HG03521 (cell line): ENCODE results near the gene ROBO1.

ENCODE experiments used
- ATAC-seq: cut with Tn5 transposase; IDR thresholded peaks from one replicate; pipeline ENCODE4 v1.9.1; 2021; ENCODE audit warnings: mild to moderate bottlenecking, moderate library complexity; ENCODE audit not compliant: unreplicated experiment

Gene ROBO1

DNA sequence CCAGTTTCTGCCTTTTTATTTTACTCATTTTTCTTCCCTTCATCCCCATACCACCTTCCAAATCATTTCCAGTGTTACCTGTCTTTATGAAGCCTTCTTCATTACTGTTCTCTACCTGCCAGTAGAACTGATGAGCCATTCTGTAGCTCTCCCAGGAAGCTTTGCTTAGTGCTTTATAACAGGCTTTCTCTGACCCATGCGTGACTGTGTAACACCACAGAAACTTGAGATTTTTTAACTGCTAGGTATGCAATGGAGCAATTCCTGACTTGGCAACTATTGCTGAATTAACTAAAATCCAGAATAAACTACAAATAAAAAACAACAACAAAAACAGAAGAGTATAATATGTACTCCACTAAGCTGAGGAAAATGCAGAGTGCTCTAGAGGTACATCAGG is 289.2 kb downstream of the ROBO1 start:
- no peak for ATAC-seq

DNA sequence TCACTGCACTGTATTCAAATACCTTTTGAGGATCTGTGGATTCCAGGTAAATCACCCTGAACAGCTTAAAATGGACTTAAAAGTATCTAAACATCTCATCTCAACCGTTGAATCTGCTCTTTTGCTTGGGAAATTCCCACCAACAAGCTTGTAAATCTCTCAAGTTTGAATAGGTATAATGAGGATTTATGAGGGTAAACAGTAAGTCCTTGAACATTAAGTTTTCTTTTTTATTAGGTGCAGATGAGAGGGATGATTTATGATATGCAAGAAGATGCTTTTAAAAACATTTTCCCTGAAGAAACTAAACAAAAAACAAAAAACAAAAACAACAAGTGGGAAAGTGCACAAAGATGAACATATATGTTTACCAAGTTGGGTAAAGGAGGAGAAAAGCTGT is 290.6 kb downstream of the ROBO1 start:
- no peak for ATAC-seq

DNA sequence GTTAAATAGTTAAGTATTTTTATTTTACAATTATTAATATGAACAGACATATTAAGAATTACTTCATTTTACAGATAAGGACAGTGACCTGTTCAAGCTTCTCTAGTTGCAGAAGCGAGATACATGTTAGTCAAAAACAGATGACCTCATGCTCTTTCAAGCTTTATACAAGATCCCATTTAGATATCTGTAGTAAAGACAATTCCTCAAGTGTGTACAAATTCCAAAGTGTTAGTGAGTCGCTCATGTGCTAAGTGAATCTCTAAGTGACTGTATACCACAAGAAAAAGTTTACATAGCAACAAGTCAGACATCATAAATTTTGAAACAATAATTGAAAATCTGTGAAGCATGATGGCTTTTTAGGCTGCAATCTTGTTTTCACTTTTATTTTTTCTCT is 293.8 kb downstream of the ROBO1 start:
- ATAC-seq, result no peak

DNA sequence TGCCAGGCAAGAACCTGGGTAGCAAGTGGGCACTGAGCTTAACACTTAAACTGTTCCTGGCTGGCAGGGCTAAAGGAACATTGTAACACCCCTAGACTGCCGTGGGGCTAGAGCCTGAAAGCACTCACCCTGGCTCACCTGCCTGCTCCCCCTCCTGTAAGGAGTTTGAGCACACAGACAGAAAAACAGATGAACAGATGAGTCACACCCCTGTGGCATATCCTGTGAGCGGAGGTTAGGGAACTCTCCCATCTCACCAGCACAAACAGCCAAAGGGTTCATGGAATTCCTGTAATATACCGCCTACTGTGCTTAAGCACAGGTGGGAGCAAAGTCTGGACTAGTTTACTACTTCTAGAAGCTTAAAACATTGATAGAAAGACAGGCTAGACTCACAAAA is 300.1 kb downstream of the ROBO1 start:
- ATAC-seq, result no peak

DNA sequence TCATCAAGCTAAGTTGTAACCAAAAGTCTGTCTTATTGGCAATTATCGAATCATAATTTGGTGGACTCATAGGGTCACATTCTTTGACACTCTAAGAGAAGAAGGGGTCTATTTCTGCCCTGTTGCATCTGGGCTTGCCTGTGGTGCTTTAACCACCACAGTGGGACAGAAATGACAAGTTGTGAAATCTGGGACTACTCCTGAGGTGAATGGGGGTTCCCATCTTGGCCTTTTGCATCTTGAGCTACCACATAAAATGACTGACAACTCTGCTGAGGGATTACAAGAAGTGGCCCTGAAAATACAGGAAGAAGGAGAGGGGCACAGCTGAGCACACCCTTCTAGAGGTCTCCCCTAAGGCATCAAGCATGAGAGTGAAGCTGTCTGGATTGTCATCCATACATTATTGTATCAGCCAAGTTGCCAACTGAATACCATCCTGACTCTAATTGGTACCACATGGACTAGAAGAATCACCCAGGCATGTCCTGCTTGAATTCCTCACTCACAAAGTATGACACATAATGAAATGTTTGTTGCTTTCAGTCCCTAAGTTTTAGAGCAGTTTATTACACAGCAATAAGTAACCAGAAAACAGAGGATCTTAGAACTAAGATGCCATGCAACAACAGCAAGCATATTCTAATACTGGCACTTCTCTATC is 306.5 kb downstream of the ROBO1 start:
- no peak for ATAC-seq

DNA sequence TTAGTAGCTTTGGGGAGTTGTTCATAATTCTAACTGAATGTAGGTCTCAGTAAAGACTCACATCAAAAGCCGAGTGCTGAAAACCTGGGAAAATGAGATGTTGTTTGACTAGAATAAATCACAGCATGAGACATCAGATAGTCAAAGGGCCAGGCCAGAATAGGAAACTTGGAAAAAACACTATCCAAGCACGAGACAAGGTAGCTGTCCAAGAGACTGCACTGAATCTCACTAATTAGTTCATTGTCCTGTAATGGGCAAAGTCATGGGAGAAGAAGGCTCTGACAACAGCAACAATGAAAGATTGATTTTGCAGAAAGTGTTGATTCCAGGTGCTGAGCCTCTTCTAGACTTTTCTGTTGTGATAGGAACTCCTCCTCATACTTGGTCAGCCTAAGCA is 314.2 kb downstream of the ROBO1 start:
- ATAC-seq, result no peak

DNA sequence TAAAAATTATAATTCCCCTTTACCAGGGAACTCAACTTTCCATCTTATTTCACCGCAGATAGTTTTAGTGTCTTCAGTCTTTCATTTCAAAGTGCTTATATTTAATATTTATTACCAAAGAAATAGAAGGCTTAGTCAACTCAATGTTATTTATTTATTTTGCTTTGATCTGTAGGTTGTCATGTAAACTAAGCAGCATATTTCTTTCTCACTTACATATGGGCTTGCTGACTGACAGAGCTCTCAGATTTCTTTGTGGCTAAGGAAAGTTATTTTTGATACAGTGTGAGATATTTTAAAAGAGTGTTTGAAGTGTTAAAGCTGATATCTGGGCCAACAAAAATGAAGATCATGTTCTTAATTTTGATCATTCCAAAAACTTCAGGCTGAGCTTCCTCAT is 331.4 kb downstream of the ROBO1 start:
- ATAC-seq, result no peak

DNA sequence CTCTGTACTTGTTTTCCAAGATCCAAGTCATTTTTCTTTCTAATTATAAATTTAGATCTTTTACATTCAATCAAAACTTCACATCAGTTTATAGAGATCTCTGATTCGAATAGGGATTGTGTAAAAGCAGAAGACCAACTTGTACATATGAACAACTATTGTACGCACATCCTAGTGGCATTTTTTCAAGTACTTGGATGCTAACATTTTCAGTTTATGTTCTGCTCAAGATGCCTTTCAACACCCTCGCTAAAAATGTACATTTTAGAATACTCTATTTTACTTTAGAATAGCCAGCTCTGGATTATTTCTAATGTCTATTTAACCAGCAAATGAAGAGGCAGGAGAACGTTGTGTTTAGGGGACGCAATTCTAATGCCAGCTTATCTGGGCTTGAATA is 340.7 kb downstream of the ROBO1 start:
- ATAC-seq, result no peak

DNA sequence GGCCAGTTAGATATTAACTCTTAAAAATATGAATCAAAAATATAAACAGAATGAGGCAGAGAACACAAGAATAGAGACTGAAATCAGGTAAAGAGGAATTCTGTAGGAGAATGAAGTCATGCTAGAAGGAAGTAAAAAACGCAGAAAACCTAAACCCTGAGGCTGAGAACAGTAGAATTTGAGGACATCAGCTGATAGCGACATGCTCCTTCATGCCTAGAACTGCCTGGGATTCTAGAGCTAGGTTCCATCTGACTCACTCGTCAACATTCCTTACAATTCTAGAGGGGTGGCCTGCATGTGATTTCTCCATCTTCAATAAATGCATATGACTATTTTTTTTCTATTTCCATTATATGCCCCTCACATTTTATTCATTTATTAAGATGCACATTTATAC is 343.0 kb downstream of the ROBO1 start:
- ATAC-seq, result no peak

DNA sequence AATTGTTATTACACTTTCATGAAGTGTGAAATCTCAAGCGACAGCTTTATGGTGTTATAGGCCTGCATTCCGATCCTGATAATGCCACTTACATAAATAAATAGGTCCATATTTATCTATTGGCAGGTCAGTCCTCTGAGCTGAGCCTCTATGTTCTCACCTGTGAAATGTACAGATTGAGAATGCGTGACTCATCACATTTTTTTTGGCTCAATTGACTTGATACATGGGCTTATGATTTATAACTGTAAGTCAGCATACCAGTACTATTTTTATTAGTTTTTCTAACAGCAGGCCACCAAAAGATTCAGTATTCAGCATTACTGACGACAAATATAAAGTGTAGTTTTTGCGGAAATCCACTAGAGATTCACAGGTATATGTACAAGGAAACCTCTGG is 344.4 kb downstream of the ROBO1 start:
- no peak for ATAC-seq

DNA sequence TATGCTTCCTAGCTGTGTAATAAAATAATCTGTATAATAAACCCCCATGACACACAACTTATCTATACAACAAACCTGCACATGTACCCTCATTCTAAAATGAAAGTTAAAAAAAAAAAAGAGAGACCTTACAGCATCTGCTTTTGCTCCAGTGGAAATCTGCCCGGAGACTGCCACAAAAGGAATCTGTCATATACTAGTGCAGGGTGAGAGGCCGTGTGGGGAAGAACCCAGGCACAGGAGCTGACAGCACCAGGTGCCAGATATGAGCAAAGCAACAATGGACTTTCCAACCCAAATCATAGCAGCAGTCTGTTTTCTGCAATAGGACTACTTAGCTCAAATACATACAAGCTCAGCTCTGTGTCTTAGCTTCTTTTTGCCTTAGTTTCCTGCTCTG is 346.5 kb downstream of the ROBO1 start:
- ATAC-seq, result no peak

DNA sequence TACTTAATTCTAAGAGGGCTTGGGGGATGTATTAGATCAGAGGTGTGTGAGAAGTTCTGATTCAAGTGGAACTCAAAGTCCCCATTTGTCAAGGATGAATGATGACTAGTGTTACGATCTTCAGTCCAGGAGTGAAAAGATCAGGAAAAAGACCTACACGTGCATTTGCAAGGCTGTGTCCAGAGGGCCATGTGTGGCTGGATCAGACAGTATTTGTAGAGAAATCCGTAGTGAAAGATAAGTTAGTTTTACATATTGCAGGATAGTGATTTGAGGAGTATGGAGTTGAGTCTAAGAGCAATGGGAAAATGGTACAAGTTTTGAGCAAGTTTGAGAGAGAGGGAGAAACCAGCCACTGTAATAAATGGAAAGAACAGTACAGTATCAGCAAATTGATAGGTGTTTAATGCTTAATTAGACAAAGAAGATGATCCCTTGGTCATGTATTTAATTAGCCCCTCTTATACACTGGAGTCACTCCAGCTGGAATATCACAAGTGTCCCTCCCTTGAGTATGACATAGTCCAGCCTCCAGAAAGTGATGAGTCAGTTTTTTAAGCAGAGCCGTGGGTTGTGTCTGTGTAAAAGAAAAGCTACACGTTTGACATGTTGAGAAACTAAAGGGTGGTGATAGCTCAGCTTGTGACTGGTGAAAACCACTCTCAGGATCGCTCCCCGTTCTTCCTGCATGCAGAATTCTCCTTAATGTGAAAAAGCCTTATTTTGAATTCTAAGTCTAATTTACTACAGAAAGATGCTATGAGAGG is 348.8 kb downstream of the ROBO1 start:
- no peak for ATAC-seq

DNA sequence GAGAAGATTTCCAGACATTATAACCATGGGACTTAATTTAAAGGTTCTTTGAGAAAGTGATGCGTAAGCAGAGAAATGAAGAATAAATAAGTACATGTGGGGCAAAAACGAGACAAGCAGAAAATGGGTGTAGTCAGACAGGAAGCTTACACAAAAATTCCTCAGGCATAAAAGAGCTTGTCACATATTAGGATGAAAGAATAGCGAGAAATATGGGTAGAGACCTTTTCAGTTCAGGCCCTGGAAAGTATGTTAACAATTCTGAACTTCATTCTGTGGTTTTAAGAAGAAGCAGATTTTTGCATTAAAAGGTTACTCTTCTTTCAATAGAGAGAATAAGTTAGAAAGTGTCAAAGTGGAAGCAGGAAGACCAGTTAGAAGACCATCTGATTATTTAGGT is 352.4 kb downstream of the ROBO1 start:
- no peak for ATAC-seq

DNA sequence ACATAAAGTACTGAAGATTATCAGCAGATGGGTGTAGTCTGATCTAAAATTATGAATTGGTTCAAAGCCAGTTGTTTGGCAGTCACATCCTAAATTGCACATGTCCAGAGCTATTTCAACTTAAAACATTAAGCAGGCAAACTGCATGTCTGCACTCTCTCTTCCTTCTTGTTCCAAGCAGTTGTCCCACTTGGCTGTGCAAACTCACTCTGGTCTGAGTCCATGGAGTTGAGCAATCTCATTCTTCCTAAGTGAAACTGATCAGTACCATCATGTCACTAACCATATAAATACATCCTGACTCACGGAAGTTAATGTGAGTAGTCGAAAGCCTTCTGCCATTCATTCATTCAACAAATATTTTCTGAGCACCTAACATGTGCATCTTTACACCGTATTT is 353.0 kb downstream of the ROBO1 start:
- no peak for ATAC-seq

DNA sequence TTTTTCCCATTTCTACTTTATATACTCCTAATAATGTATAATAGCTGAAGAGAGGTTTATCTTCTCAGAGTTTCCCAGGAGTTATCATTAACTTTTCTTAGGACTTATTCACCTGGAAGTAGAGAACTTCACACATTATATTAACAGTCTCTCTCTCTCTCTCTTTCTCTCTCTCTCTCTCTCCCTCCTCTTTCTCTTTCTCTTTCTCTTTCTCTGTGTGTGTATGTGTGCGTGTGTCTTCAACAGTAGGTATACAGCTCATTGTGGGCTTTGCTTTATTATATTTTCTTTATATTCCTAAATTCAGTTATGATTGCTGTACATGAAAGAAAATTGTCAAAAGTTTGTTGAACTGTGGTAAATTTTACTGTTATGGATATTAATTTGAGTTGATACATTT is 353.8 kb downstream of the ROBO1 start:
- no peak for ATAC-seq

DNA sequence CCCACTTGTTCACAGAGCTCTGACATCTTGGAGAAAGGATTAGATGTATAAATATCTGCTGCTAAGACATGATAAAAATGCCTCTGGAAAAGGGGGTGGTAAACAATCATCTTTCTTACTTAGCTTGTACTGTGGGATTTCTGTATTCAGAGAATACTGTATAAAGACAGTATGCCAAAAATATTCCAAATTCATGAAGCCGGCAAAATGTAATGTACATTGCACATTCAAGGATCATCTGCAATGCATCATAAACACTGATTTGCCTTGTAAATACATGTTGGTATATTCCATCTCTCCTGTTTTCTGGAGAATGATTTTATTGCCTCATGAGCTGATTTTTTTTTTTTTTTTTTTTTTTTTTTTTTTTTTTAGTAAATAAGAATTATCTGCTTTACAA is 355.3 kb downstream of the ROBO1 start:
- ATAC-seq, result no peak

DNA sequence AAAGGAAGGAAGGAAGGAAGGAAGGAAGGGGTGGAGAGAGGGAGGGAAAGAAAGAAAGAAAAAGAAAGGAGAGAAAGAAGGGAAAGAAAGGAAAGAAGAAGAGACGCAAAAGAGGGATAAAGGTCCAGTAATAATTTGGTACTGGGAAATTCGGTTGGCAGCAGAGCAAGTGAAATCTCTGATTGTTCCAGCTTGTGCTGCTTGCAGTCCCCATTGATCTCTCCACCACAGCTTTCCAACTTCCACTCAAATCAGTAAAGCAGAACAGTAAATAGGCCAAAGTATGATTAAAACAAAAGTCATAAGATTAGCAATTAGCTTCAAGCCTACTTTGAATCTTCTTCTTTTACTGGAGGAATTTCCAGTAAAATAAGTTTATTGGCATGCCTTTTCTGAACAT is 357.2 kb downstream of the ROBO1 start:
- no peak for ATAC-seq

DNA sequence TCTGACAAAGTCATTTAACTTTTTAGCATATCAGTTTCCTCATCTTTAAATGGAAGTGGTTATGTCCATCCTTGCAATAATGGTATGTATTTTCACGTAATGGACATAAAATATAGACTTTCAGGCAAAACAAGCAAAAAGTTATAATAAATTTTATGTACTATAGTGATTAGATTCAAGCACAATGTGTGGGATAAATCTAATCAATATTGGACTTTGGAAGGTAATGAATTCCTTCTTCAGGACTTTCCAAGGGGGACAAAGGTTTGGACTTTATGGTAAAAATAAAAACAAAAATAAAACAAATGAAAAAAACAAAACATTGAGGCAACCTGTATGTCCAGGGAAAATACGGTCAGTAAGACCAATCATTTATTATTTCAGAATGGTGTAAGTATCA is 357.7 kb downstream of the ROBO1 start:
- ATAC-seq, result no peak

DNA sequence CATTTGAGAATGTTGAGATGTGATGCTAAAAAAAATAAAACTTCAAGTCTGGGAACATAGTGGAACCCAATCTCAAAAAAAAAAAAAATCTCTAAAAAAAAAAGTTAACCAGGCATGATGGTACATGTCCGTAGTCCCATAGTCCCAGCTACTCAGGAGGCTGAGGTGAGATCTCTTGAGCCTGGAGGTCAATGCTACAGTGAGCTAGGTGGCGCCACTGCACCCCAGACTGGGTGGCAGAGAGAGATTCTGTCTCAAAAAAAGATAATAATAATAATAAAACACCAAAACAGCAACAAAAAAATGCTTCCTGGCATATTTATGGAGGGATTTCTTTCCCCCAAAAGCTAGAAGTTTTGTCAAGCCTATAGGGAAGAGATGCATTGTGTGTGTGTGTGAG is 361.6 kb downstream of the ROBO1 start:
- ATAC-seq, result no peak

DNA sequence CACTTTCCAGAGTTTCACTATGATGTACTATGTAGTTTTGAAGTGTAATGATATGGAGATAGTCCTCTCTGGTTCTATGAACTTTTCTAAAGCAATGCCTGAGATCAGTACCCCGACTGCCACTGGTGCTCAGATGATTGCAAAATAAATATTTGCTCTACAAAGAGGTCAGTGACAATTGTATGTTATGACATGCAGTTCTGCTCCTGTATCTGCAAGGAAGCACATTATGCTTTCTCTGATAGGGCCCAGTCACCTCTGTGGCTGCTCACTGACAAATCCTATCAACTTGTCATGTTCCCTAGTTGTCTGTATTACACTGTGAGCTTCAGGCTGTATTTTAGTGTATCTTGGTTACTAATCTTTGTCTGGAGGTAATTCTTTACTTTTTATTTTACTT is 362.6 kb downstream of the ROBO1 start:
- no peak for ATAC-seq

DNA sequence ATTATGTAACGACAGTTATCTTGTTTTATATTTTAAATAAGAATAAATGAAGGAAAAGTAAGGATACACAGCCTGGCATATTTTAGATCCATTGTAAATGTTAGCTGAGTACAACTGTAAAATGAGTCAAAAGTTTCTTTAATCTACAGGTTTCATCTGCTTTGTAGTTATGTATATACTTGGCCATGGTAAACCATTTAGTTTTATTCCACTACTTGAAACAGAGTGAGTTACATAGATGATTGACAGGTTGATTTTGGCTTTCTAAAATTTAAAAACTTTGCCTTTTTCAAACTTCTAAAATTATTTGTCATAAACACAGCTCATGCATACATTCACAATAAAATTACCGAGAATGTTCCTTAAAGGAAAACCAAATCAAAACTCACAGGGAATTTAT is 371.2 kb downstream of the ROBO1 start:
- no peak for ATAC-seq

DNA sequence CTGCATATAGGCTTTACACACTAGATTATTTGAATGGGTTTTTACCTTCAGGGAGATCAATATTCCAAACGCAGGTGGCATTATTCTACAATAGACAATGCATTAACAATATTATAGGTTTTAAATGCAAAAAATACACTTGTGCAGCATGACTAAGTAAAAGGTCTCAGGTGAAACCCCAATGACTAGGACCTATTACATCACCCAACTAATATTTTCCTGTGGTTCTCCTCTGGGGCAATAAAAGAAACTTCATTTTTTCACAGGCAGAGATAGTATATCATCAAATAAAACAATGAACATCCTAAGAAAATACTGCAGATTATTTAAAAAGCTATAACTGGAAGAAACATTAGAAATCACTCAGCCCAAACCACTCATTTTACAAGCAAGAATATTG is 375.3 kb downstream of the ROBO1 start:
- ATAC-seq, result no peak

DNA sequence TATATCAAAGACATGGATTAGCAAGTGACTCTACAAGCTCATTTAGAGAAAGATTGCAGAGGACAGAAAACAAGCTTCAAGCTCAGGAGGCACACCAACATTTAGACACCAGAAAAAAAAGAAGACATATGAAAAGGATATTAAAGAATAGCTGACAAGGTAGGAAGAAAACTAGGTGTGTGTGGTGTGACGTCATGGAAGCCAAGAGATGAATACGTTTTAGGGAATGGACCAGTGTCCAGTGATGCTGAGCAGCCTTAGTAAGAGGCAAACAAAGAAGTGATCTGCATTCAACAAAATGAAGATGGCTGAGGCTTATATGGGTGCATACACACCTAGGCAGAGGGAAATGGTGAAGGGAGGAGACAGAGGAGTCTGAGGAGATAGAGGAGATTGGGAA is 377.4 kb downstream of the ROBO1 start:
- no peak for ATAC-seq
